ENCODE measurements around the gene STARD13. TPM values are rescaled to one million over a fixed set of nuclear protein-coding genes. Genes with fewer than 3 reads are reported as not detected.
"Not testable (repeated sequence)": the region's sequence is repeated elsewhere in the genome, so short reads cannot be mapped to it uniquely, and the experiment has no call there.

The STARD13 gene
- total RNA-seq, 1 donor: 52.2 TPM

- no peak overlapping the region for H3K4me3 ChIP-seq (ENCODE audit: low read depth, low read length)
- no peak for TF ChIP-seq CTCF (IDR thresholded peaks at IDR 0.05; ENCODE audit: insufficient read depth, low read depth, low read length)
- DNase-seq (ENCODE audit: low read depth): no peak
Measured at GRCh38 chr13:33244210-33244906, 41.2 kb downstream of the STARD13 start.

- H3K4me3 ChIP-seq (ENCODE audit: low read depth, low read length): no peak overlapping the region
- TF ChIP-seq CTCF (IDR thresholded peaks at IDR 0.05; ENCODE audit: insufficient read depth, low read depth, low read length): no peak
- DNase-seq (ENCODE audit: low read depth): no peak
Measured at GRCh38 chr13:33242984-33243617, 42.5 kb downstream of the STARD13 start.

GRCh38 chr13:33242372-33242771, 43.2 kb downstream of the STARD13 start:
- H3K4me3 ChIP-seq (ENCODE audit: low read depth, low read length); DNase-seq (ENCODE audit: low read depth): not testable (repeated sequence)

DNA sequence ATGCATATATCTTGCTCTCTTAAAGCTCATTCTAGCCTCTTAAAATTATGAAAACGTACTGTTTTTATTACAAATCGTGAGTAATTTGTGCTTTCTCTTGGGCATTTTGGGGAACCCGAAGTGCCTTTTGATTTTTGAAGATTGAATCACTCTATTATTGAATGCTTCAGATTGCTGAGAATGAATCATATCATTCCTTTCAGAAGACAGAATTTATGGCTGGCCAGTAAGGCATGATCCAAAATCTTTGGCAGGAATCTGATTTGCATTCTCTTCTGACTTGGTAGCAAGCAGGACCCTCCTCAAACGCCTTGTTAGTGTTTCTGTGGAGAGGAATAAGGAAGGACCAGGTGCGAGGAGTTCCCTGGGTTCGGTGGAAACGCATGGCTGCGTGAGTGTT, 49.5 kb downstream of the STARD13 start:
- no peak for DNase-seq (ENCODE audit: low read depth)
- no peak for TF ChIP-seq CTCF (IDR thresholded peaks at IDR 0.05; ENCODE audit: insufficient read depth, low read depth, low read length)
- H3K4me3 ChIP-seq (ENCODE audit: low read depth, low read length): no peak overlapping the region

DNA sequence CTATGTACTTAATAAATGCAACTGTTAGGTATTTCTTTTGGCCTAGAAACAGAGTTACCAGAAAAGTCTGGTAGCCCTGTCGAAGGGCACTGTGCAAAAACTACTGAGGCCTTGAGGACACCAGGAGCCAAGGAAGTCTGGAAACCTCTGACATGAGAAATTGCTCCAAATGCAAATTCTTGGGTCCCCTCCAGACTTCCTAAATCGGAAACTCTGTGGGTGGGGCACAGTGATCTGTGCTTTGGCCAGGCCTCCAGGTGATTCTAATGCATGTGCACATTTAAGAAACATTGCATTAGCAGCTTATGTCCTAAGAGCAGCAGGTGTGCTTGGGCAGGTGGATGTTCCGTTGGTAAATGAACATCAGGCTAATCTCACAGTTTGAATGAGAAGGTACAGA, 50.0 kb downstream of the STARD13 start:
- no peak for DNase-seq (ENCODE audit: low read depth)
- H3K4me3 ChIP-seq (ENCODE audit: low read depth, low read length): no peak overlapping the region
- TF ChIP-seq CTCF (IDR thresholded peaks at IDR 0.05; ENCODE audit: insufficient read depth, low read depth, low read length): no peak

DNA sequence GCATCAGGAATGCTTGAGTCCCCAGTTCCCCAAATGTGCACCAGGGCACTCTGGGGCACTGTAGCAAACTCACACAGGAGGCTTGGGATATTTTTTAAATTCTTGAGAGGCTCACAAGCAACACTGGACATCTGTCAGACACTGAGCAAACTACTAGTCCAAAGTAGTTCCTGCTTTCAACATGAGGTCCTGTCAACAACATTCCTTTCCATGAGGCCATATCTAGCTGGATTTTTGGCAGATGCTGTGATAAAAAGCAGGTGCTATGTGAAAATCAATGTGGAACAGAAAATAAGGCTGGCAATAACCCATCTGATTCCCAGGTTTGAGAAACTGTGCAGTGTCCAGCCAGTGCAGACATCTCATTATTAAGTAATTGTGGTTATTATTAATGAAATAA, 50.5 kb downstream of the STARD13 start:
- DNase-seq (ENCODE audit: low read depth): peak; percentile 72
- TF ChIP-seq CTCF (IDR thresholded peaks at IDR 0.05; ENCODE audit: insufficient read depth, low read depth, low read length): no peak
- H3K4me3 ChIP-seq (ENCODE audit: low read depth, low read length): no peak overlapping the region

DNA sequence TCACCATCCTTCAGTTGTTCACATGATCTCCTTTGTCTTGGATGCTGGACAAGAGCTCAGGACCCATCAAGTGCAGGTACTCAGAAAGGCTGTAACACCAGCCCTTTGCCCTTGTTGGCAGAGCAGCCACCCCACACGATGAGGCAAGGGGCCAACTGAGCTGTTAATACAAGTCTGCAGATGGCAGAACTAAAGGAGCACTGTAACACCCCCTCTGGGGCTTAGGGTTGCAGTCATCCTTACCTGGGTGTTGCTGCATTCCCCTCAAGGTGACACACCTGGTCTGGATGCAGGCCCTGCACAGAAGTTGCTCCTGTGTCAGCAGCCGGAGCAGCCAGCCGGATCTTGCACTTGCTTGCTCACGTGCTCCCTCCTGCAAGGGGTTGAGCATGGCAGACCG, 52.0 kb downstream of the STARD13 start:
- TF ChIP-seq CTCF (IDR thresholded peaks at IDR 0.05; ENCODE audit: insufficient read depth, low read depth, low read length): no peak

More for the DNA sequence above, 52.0 kb downstream of the STARD13 start:
- no peak for DNase-seq (ENCODE audit: low read depth)
- no peak overlapping the region for H3K4me3 ChIP-seq (ENCODE audit: low read depth, low read length)
